Progenitor cell of endocrine pancreas (in vitro differentiated cells): ENCODE measurements around the gene SAMD4A. TPM values are rescaled to one million over a fixed set of nuclear protein-coding genes. Genes with fewer than 3 reads are reported as not detected.
A peak's percentile ranks its signal among the peaks of the same experiment; 100 is the strongest.

Experiments
- DNase-seq: peaks from one replicate; pipeline ENCODE4 v3.0.0; 2021; ENCODE audit warnings: low spot score; ENCODE audit not compliant: unreplicated experiment
- H3K27ac Mint-ChIP-seq: 2 replicates; pipeline ENCODE4 v1.8.0; 2021; ENCODE audit warnings: mild to moderate bottlenecking, moderate library complexity, mixed read lengths
- H3K27me3 Mint-ChIP-seq: 2 replicates; pipeline ENCODE4 v1.8.0; 2021; ENCODE audit warnings: mixed read lengths
- H3K36me3 Mint-ChIP-seq: 2 replicates; pipeline ENCODE4 v1.8.0; 2022; ENCODE audit warnings: mixed read lengths; ENCODE audit not compliant: insufficient read depth
- H3K4me1 Mint-ChIP-seq: 2 replicates; pipeline ENCODE4 v1.8.0; 2021; ENCODE audit warnings: low read depth, mixed read lengths
- H3K4me3 Mint-ChIP-seq: 2 replicates; pipeline ENCODE4 v1.8.0; 2021; ENCODE audit warnings: low read depth, mild to moderate bottlenecking, moderate library complexity, mixed read lengths
- H3K9me3 Mint-ChIP-seq: 2 replicates; pipeline ENCODE4 v1.8.0; 2021; ENCODE audit warnings: low read depth, mixed read lengths
- total RNA-seq: library from RNA; stranded (reverse); gene quantifications from 2 replicates; pipeline ENCODE4 v1.2.1, GENCODE V29; 2021
- TF ChIP-seq, protein P1 (sequence below): fragments of 200-600 bp; sonication (generic); IDR thresholded peaks from one replicate; pipeline ENCODE4 v1.5.0; 2021; ENCODE audit warnings: antibody characterized with exemption, mild to moderate bottlenecking; ENCODE audit not compliant: unreplicated experiment

SAMD4A gene
- total RNA-seq, 1 donor from 2014 or later, result 9.1 TPM

DNA sequence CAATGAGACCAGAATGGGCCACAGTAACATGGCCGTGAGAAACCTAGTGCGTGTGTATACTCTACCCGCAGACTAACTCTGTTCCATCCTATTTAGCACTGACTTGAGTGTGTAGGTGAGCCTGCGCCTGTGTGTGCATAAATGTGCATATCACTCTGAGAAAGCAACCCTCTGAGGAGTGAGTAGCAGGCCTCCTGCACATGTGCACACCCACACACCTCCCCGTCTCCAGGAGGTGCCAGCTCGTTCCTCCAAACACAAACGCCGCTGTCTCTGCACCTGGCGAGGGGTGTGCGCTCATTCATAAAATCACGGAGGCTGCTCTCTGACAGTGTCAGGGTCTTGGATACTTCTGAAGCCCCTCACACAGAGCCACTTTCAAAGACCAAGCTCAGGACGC, 196.8 kb downstream of the SAMD4A start:
- no peak overlapping the region for H3K4me3 Mint-ChIP-seq
- no peaks in the 10 kb centered on the region for H3K9me3 Mint-ChIP-seq
- no peaks in the 10 kb centered on the region for H3K4me1 Mint-ChIP-seq
- TF ChIP-seq, protein P1, sequence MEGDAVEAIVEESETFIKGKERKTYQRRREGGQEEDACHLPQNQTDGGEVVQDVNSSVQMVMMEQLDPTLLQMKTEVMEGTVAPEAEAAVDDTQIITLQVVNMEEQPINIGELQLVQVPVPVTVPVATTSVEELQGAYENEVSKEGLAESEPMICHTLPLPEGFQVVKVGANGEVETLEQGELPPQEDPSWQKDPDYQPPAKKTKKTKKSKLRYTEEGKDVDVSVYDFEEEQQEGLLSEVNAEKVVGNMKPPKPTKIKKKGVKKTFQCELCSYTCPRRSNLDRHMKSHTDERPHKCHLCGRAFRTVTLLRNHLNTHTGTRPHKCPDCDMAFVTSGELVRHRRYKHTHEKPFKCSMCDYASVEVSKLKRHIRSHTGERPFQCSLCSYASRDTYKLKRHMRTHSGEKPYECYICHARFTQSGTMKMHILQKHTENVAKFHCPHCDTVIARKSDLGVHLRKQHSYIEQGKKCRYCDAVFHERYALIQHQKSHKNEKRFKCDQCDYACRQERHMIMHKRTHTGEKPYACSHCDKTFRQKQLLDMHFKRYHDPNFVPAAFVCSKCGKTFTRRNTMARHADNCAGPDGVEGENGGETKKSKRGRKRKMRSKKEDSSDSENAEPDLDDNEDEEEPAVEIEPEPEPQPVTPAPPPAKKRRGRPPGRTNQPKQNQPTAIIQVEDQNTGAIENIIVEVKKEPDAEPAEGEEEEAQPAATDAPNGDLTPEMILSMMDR, result no peak
- H3K27ac Mint-ChIP-seq, result no peak overlapping the region
- H3K36me3 Mint-ChIP-seq, result peaks cover 4% of the 10 kb centered on the region
- H3K27me3 Mint-ChIP-seq, result peaks cover 4% of the 10 kb centered on the region
- no peak for DNase-seq

- Mint-ChIP-seq H3K9me3 (no peaks in the 10 kb centered on the region), H3K27me3 (peaks cover 4% of the 10 kb centered on the region), H3K27ac (no peak overlapping the region), H3K4me3 (no peak overlapping the region), H3K4me1 (peaks cover 10% of the 10 kb centered on the region), H3K36me3 (peaks cover 4% of the 10 kb centered on the region)
- TF ChIP-seq, protein P1, result no peak
- DNase-seq, result no peak
Measured at GRCh38 chr14:54766276-54767138, 199.6 kb downstream of the SAMD4A start.

GRCh38 chr14:54767139-54767431, 200.2 kb downstream of the SAMD4A start:
- TF ChIP-seq, protein P1, result no peak
- Mint-ChIP-seq H3K4me3 (no peak overlapping the region), H3K27ac (no peak overlapping the region), H3K4me1 (peaks cover 10% of the 10 kb centered on the region), H3K9me3 (no peaks in the 10 kb centered on the region), H3K36me3 (peaks cover 4% of the 10 kb centered on the region), H3K27me3 (peaks cover 4% of the 10 kb centered on the region)
- no peak for DNase-seq

GRCh38 chr14:54767450-54767849, 200.5 kb downstream of the SAMD4A start:
- H3K4me3 Mint-ChIP-seq, result no peak overlapping the region
- no peaks in the 10 kb centered on the region for H3K9me3 Mint-ChIP-seq
- no peak for DNase-seq
- H3K36me3 Mint-ChIP-seq, result peaks cover 4% of the 10 kb centered on the region
- H3K27ac Mint-ChIP-seq, result no peak overlapping the region
- H3K4me1 Mint-ChIP-seq, result peaks cover 10% of the 10 kb centered on the region
- peaks cover 4% of the 10 kb centered on the region for H3K27me3 Mint-ChIP-seq
- TF ChIP-seq, protein P1, result no peak

- TF ChIP-seq, protein P1, result no peak
- Mint-ChIP-seq H3K36me3 (peaks cover 4% of the 10 kb centered on the region), H3K4me3 (no peak overlapping the region), H3K27ac (peak overlapping the region; percentile 61), H3K27me3 (peaks cover 4% of the 10 kb centered on the region), H3K9me3 (no peaks in the 10 kb centered on the region), H3K4me1 (peaks cover 17% of the 10 kb centered on the region)
- DNase-seq, result no peak
Measured at GRCh38 chr14:54768501-54769129, 201.7 kb downstream of the SAMD4A start.
